GM10266 (cell line): ENCODE measurements around the gene GPC6.

Experiments
- DNase-seq: peaks from one replicate; pipeline ENCODE4 v3.0.0; 2012; ENCODE audit errors: extremely low spot score
- TF ChIP-seq, protein P1 (sequence below): IDR thresholded peaks from 2 replicates; pipeline ENCODE4 v1.5.1; 2012; ENCODE audit warnings: mild to moderate bottlenecking, low read depth; ENCODE audit not compliant: control insufficient read depth, insufficient read depth; ENCODE audit errors: missing control alignments

Gene GPC6

DNA sequence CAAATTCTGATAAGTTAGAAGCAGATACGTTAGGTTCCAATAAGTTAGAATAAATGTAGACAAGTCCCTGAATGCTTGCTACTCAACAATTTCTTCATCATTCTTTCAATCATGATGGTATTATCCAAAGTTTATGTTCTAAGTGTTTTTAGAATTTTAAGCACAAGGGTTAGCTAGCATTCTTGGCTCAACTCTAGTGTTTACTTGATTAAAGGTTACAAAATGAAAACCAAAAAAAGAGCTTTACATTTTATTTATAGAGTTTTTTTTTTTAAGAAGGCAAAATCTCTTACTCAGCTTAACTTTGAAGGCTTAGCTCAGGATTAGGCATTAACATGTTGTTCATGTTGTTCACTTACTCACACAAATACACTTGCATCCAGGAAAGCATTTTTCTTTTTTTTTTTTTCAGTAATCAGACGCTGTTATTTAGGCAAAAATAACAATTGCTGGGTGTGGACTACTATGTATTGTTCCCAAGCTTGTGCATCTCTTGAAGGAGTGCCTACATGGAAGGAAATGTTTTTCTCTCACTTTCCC, 832.3 kb downstream of the GPC6 start:
- DNase-seq, result no peak
- TF ChIP-seq, protein P1, sequence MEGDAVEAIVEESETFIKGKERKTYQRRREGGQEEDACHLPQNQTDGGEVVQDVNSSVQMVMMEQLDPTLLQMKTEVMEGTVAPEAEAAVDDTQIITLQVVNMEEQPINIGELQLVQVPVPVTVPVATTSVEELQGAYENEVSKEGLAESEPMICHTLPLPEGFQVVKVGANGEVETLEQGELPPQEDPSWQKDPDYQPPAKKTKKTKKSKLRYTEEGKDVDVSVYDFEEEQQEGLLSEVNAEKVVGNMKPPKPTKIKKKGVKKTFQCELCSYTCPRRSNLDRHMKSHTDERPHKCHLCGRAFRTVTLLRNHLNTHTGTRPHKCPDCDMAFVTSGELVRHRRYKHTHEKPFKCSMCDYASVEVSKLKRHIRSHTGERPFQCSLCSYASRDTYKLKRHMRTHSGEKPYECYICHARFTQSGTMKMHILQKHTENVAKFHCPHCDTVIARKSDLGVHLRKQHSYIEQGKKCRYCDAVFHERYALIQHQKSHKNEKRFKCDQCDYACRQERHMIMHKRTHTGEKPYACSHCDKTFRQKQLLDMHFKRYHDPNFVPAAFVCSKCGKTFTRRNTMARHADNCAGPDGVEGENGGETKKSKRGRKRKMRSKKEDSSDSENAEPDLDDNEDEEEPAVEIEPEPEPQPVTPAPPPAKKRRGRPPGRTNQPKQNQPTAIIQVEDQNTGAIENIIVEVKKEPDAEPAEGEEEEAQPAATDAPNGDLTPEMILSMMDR, result no peak

DNA sequence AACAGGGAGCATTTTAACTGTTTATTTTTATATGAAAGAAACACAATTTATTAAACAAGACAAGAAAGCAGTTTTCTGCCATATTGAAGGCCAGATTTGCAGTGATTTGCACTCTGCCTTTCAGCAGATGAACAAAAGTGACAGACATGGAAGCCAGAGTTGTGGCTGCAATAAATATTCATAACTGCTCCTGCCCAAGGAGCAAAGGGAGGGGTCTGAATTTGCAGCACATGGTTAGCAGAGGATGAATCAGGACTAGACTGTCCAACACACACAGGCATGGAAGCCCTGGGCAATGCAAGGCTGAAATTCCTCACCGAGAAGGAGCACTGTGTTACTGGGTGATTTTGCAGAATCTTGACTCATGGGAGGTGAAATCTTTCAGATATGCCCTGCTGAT, 834.7 kb downstream of the GPC6 start:
- TF ChIP-seq, protein P1, result no peak
- DNase-seq, result no peak

DNA sequence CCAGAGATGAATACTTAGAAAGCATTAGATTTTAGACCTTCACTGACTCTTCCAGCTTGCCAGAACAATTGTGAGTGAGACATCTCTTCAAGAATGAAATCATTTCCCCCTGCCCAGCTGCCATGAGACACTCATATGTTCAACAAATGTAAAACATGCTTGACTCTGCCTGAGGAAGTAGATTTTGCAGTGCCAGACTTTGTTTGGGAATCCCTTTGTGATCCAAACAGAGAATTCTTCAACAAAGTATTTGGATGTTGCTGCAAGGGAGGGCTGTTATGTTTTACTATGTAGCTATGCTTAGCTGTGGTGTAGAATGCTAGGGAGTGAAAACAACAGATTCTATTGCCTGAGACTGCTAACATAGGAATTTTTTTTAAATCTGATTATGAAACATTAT, 836.5 kb downstream of the GPC6 start:
- DNase-seq, result no peak
- TF ChIP-seq, protein P1, result no peak

DNA sequence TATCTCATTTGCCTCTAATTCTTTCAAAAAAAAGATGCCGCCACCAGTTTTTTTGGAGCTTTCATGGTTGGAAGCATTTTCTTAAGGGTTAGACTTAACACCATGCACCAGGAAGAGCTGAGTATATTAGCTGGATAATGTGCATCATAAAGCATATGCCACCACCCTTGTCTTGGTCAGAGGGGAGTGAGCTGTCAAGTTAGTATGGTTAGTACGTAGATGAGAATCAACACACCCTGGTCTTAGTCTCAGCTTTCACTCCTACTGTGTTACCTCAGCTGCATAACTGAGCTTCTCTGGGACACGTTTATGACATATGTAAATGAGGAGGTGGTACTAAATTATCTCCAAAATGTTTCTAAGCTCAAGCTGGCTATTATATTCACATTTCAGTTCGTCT, 837.2 kb downstream of the GPC6 start:
- TF ChIP-seq, protein P1, result no peak
- DNase-seq, result no peak

DNA sequence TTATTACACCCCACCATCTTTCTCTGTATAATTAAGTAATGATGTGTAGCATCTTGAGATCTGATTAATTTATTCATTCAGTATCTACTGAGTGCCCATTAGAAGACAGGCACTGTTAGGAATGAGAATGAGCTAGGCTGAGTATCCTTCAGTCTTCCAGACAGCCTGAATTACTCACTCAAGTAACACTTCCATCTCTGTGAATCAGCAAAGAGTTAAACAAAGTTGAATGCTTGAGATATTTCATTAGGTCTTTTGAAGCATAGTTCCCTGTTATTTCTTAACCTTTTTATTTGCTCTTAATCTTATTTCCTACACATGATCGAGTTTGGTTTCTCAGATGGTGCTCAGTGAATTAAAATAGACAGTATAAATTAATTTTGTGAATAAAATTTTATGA, 839.1 kb downstream of the GPC6 start:
- no peak for DNase-seq
- TF ChIP-seq, protein P1, result no peak

DNA sequence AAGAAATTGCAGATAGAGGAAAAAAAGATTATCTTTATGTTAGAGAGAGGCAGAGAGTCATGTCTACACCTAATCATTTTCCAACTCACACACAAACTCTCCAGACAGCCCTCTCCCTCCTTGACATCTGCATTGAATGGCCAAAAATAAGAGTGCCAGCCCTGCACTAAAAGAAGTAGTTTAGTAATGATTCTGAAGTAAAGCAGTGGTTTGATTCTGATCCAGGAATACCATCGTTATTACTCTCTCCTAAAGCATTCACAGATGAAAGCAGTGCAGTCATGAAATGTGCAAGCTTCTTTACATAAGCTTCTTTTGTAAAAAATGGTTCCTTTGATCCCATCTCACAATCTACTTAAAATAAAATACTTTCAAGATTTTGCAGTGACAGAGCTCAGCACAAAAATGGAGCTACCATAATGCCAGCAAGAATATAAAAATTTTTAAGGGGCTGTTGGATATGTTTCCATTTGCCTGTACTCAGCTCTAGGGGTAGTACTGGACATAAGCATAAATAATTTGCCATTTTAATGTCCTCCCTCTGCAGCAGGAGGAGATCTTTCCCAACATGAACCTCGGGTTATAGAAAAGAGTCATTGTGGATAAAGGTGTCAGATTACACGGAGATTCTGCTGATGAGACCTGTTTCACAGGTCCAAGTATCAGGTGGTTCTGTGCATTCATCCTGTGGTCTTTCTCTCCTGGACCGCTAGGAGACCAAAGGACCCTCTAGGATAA, 846.6 kb downstream of the GPC6 start:
- DNase-seq, result no peak
- TF ChIP-seq, protein P1, result no peak

DNA sequence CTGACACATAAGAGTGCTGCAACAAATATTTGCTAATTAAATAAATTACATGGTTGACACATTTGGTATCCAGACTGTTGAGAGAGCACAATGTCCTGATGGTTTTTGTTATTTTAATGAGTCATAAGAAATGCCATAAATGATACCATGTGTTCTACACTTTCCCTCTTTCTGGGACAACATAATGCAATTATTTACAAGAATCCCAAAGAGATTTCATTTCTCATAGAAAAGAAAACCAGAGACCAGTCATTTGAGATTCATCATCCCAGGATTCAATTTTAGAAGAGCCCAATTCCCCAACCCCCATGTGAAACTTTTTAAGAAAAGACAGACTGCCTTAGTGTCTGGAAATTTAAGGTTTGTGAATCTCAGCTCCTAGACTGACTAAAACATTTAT, 853.3 kb downstream of the GPC6 start:
- TF ChIP-seq, protein P1, result no peak
- DNase-seq, result no peak
